ENCODE results near the gene PA2G4. TPM values are rescaled to one million over a fixed set of nuclear protein-coding genes. Genes with fewer than 3 reads are reported as not detected.

The PA2G4 gene
- total RNA-seq, 1 donor from 2014 or later = 130 TPM

DNA sequence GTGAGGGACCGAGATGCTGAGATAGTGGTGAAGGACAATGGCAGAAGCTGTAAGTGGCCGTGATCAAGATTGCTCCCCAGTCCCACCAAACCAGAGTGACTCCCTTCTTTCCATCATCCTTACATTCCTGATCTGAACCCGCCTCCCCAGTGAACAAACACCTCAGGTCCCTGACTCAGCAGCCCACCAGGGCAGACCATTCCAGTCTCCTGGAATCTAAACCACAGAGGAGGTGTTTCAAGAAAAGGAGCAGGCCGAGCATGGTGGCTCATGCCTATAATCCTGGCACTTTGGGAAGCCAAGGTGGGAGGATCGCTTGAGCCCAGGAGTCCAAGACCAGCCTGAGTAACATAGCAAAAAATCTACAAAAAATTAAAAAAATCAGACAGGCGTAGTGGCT, 17.8 kb upstream of the PA2G4 start:
- Histone ChIP-seq H4K20me1 (ENCODE audit: insufficient read depth, low read length) (no peaks in the 10 kb centered on the region), H3K36me3 (ENCODE audit: insufficient read depth, low read length) (no peaks in the 10 kb centered on the region), H3K27ac (ENCODE audit: low read depth, low read length) (no peak overlapping the region), H3K9me3 (ENCODE audit: insufficient read depth, low read depth, low read length) (no peaks in the 10 kb centered on the region), H3K9ac (ENCODE audit: low read length) (no peak overlapping the region), H3K4me1 (ENCODE audit: insufficient read depth, low read length) (no peaks in the 10 kb centered on the region), H3K27me3 (ENCODE audit: insufficient read depth, low read length) (peaks cover 16% of the 10 kb centered on the region), H2AFZ (ENCODE audit: low read depth, low read length) (no peak overlapping the region), H3K79me2 (ENCODE audit: insufficient read depth, low read length) (no peaks in the 10 kb centered on the region), H3K4me2 (ENCODE audit: low read length) (no peak overlapping the region), H3K4me3 (ENCODE audit: insufficient read depth, low read depth, low read length) (no peak overlapping the region)
- DNase-seq (ENCODE audit: low read depth) = no peak
- Mint-ChIP-seq H3K9me3 (ENCODE audit: unreplicated experiment) (no peaks in the 10 kb centered on the region), H3K4me3 (ENCODE audit: unreplicated experiment) (no peak overlapping the region), H3K4me1 (ENCODE audit: low read depth, unreplicated experiment) (no peaks in the 10 kb centered on the region), H3K27ac (ENCODE audit: unreplicated experiment) (no peak overlapping the region), H3K27me3 (ENCODE audit: low read depth, unreplicated experiment) (peaks cover 6% of the 10 kb centered on the region), H3K36me3 (ENCODE audit: low read depth, unreplicated experiment) (peaks cover 2% of the 10 kb centered on the region)
- no peak for FAIRE-seq
- TF ChIP-seq, protein P1, sequence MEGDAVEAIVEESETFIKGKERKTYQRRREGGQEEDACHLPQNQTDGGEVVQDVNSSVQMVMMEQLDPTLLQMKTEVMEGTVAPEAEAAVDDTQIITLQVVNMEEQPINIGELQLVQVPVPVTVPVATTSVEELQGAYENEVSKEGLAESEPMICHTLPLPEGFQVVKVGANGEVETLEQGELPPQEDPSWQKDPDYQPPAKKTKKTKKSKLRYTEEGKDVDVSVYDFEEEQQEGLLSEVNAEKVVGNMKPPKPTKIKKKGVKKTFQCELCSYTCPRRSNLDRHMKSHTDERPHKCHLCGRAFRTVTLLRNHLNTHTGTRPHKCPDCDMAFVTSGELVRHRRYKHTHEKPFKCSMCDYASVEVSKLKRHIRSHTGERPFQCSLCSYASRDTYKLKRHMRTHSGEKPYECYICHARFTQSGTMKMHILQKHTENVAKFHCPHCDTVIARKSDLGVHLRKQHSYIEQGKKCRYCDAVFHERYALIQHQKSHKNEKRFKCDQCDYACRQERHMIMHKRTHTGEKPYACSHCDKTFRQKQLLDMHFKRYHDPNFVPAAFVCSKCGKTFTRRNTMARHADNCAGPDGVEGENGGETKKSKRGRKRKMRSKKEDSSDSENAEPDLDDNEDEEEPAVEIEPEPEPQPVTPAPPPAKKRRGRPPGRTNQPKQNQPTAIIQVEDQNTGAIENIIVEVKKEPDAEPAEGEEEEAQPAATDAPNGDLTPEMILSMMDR (IDR thresholded peaks at IDR 0.05; ENCODE audit: insufficient read depth, low read depth, low read length) = no peak
- no peak for TF ChIP-seq EZH2 (IDR thresholded peaks at IDR 0.05; ENCODE audit: insufficient read depth, low read length)

DNA sequence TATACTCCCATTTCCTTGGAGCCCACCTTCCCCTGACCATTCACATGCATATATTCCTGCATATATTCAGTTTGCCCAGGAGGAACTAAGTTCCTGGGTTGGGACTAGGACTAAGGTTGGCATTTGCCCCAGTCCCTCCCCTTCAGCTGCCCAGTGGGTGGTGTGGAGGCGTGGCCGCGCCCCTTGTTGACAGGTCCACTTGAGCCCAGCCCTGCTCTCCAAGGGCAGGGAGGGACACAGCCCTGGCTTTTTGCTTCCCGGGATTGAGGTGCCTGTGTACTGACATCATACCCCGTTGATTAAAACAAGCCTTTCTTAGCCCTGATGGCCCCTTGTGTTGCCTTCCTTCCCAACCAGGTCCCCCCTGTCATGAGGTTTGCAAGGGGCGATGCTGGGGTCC, 17.1 kb upstream of the PA2G4 start:
- Mint-ChIP-seq H3K9me3 (ENCODE audit: unreplicated experiment) (no peaks in the 10 kb centered on the region), H3K27ac (ENCODE audit: unreplicated experiment) (no peak overlapping the region), H3K36me3 (ENCODE audit: low read depth, unreplicated experiment) (peaks cover 2% of the 10 kb centered on the region), H3K4me3 (ENCODE audit: unreplicated experiment) (no peak overlapping the region), H3K27me3 (ENCODE audit: low read depth, unreplicated experiment) (peaks cover 3% of the 10 kb centered on the region), H3K4me1 (ENCODE audit: low read depth, unreplicated experiment) (no peaks in the 10 kb centered on the region)
- H3K36me3 ChIP-seq (ENCODE audit: insufficient read depth, low read length) = no peaks in the 10 kb centered on the region
- DNase-seq (ENCODE audit: low read depth) = no peak
- H3K79me2 ChIP-seq (ENCODE audit: insufficient read depth, low read length) = no peaks in the 10 kb centered on the region
- H3K4me1 ChIP-seq (ENCODE audit: insufficient read depth, low read length) = no peaks in the 10 kb centered on the region
- H4K20me1 ChIP-seq (ENCODE audit: insufficient read depth, low read length) = no peaks in the 10 kb centered on the region
- H3K4me3 ChIP-seq (ENCODE audit: insufficient read depth, low read depth, low read length) = no peak overlapping the region
- no peak overlapping the region for H2AFZ ChIP-seq (ENCODE audit: low read depth, low read length)
- no peak overlapping the region for H3K9ac ChIP-seq (ENCODE audit: low read length)
- H3K4me2 ChIP-seq (ENCODE audit: low read length) = no peak overlapping the region
- no peak for TF ChIP-seq EZH2 (IDR thresholded peaks at IDR 0.05; ENCODE audit: insufficient read depth, low read length)
- TF ChIP-seq, protein P1 (IDR thresholded peaks at IDR 0.05; ENCODE audit: insufficient read depth, low read depth, low read length) = no peak
- H3K9me3 ChIP-seq (ENCODE audit: insufficient read depth, low read depth, low read length) = no peaks in the 10 kb centered on the region
- peaks cover 10% of the 10 kb centered on the region for H3K27me3 ChIP-seq (ENCODE audit: insufficient read depth, low read length)
- no peak for FAIRE-seq
- H3K27ac ChIP-seq (ENCODE audit: low read depth, low read length) = no peak overlapping the region

DNA sequence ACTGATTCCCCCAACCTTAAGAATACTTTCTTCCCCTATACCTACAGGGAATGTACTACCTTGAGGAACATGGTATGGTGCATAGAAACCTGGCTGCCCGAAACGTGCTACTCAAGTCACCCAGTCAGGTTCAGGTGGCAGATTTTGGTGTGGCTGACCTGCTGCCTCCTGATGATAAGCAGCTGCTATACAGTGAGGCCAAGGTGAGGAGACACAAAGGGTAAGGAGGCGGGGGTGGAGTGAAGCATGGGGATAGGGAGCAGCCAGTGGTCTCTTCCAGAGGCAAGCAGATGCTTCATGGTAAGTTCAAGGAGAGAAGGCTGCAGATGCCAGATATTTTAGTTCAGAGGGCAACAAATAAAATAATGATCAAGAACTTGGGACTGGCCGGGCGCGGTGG, 6.6 kb upstream of the PA2G4 start:
- Histone ChIP-seq H3K79me2 (ENCODE audit: insufficient read depth, low read length) (no peaks in the 10 kb centered on the region), H3K27me3 (ENCODE audit: insufficient read depth, low read length) (peaks cover 19% of the 10 kb centered on the region), H3K9me3 (ENCODE audit: insufficient read depth, low read depth, low read length) (peaks cover 3% of the 10 kb centered on the region), H3K27ac (ENCODE audit: low read depth, low read length) (no peak overlapping the region), H3K4me3 (ENCODE audit: insufficient read depth, low read depth, low read length) (no peak overlapping the region), H4K20me1 (ENCODE audit: insufficient read depth, low read length) (no peaks in the 10 kb centered on the region), H3K4me2 (ENCODE audit: low read length) (no peak overlapping the region), H3K4me1 (ENCODE audit: insufficient read depth, low read length) (no peaks in the 10 kb centered on the region), H3K36me3 (ENCODE audit: insufficient read depth, low read length) (no peaks in the 10 kb centered on the region), H2AFZ (ENCODE audit: low read depth, low read length) (no peak overlapping the region), H3K9ac (ENCODE audit: low read length) (no peak overlapping the region)
- Mint-ChIP-seq H3K27me3 (ENCODE audit: low read depth, unreplicated experiment) (peaks cover 11% of the 10 kb centered on the region), H3K9me3 (ENCODE audit: unreplicated experiment) (peaks cover 1% of the 10 kb centered on the region), H3K4me1 (ENCODE audit: low read depth, unreplicated experiment) (no peaks in the 10 kb centered on the region), H3K36me3 (ENCODE audit: low read depth, unreplicated experiment) (peaks cover 4% of the 10 kb centered on the region), H3K4me3 (ENCODE audit: unreplicated experiment) (no peak overlapping the region), H3K27ac (ENCODE audit: unreplicated experiment) (no peak overlapping the region)
- TF ChIP-seq, protein P1 (IDR thresholded peaks at IDR 0.05; ENCODE audit: insufficient read depth, low read depth, low read length) = no peak
- TF ChIP-seq EZH2 (IDR thresholded peaks at IDR 0.05; ENCODE audit: insufficient read depth, low read length) = no peak
- DNase-seq (ENCODE audit: low read depth) = no peak
- no peak for FAIRE-seq
